NOMO-1 treated with dmso at 0.1 percent for 144 hours (cell line): ENCODE results near the gene SEC16A.

Source experiments
- DNase-seq: peaks from one replicate; lab custom pipeline; 2025; ENCODE audit not compliant: unreplicated experiment; lab: John Stamatoyannopoulos, UW

Gene SEC16A

DNA sequence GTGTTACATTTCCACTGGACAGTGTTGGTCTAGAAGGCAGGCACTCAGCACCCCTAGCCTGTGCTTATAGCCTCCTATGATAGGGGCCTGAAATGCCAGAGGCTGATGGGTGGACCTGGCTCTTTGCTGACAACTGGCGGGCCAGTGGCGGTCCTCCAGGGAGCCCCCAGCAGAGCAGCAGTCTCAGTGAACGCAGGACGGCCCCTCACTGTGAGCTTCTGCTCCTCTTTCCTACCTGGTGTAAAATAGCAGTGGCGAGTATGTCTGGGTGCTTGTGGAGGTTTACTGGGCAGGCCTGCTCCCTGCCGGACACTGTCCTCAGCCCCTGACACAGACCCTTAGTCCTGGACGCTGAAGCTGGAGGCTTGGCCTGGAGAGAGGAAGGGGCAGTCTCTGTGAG lies 3.3 kb upstream of the SEC16A start:
- no peak for DNase-seq

DNA sequence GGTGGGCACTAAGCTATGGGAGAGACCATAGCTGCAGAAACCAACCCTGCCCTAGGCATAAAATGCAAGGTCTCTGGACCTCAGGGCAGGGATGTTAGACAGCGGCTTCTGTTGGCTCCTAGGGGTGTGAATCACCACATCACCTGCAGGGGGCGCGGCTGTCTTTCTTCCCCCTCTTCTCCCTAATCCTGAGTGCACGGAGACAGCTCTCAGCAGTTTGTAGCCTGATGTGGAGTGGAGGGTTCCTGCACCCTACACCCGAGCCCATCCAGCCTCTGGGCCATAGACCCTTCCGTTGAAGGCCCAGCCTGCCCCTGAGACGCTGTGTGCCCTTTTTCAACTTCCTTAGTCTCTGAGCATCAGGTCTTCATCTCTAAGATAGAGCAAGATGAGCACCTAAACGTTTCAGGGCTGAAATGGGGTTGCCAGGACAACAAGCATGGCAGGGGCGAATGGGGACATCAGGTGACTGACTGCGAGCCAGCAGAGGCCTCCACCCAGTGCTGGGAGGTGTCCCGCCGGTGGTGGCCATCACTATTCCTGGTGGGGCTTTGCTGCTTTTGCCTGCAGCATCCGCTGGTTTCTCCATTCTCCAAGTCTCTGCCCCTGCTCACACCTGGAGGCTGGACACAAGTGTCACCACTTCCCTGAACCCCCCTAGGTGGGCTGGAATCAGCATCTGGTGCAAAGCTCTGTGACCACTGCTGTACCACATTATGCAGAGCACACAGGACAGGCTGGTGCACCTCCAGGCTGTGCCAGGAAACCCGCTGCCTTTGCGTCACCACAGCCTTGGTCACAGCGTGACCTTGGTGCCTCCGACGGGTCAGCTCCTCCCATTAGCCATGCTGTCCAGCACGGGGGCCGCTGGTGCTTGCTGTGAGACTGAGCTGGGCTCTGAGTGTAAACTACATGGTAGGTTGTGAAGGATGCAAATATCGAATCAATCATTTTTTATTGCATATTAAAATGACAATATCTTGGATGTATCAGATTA lies 2.5 kb upstream of the SEC16A start:
- peak; percentile 78 for DNase-seq

GRCh38 chr9:136484153-136485048 lies 1.6 kb upstream of the SEC16A start:
- DNase-seq, result no peak

DNA sequence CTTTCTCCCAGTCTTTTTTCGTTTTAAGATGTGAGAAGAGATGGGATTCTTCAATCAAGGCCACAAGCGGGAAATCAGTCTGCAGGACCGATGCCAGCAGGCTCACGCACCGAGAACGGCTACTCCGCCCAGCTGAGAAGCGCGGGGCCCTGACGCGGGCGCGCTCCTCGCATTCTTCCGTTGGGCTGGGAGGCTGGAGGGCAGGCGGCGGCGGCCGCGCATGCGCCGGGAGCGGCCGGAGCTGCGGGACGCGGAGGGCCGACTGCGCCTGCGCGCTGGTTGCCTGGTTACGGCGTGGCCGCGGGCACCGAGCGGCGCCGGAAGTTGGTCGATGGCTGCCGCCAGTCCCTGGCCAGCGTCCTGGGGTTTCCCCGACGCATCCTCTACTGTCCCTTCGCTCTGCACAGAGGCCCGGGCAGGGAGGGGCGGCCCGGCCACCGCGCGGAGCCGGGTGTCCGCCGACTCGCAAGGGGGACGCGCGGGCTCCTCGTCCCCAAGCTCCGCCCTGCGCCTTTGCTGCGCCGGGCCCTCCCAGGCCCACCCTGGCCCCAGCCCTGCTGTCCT lies 831 bp upstream of the SEC16A start:
- peak; percentile 88 for DNase-seq

DNA sequence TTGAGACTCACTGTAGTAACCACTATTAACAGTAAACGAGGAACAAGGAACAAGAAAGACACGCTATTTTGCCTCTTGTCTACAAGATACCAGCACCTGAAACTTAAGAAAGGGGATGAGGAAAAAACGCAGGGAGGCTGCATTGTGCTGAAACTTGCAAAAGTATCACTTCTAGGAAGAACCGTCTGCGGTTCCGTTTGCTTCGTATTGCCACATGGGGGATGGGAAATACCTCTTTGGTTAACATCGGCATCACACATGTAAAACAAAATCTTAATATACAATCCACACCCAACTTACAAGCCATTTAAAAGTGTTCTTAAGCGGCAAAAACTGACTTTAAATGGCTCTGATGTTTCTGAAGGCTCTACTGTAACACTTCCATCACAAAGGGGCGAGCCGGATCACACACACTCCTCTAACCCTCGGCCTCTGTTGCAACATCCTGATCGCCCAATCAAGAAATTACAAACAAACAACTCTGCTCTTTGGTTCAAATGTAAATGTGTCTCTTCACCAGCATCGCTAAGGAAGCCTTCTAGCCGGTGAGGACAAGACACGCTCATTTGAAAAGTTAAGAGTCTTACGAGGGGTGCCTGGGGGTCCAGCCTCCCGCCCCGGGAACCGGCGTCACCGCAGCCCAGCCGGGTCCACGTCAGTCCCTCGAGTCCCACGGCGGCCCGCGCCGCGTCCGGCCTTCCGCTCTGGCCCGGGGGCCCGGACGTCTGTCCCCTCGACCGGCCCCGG lies 621 bp downstream of the SEC16A start:
- peak; percentile 60 for DNase-seq

DNA sequence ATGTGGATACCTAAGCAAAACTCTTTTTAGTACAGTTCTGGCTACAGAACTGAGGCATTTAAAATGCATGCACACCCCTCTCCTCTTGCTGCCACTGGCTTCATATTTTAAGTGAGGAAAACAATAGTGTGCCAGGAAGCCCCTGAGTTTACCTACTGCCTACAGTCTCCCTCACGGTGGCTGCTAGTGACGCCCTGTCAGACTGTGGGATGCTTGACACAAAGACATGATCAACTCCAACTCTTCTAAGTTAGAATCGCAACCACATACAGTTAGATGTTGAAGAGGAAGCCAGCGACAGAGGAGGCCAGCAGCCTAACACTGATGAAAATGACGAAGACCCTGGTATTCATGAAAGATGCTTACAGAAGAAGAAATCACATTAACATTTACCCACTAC lies 1.3 kb downstream of the SEC16A start:
- no peak for DNase-seq

DNA sequence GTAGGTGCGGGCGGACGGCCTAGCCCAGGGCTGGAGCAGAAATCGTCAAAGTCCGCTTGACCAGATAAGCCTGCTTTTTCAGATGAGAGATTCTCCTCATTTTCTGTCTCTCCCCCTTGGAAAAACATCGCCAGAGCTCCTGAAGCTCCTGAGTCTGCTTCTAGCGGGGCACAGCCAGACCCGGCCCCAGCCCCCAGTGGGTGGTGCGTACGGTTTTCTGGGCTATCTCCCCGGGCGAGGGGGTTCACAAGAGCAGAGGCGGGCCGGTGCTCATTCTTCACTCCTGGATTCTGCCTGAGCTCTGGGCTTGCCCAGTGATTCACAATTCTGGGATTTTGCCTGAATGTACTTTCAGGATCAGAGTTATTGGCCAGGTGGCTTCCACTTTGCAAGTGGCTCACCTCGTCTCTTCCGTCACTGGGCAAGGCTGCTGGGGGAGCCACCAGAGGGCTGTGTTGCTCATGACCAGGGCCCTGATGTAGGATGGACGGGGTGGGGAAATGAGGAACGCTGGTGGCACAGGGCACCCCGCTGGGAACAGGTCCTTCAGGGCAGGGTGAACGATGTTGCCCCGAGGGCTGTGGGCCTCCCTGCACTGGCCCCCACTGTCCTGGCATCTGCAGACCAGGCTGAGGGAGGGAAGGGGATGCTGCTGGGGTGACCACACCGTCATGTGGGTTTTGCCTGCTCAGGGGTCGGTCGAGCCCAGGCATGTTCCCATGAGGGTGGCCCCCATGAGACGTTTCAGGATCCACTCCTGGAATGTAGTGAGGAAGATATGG lies 6.3 kb downstream of the SEC16A start:
- no peak for DNase-seq

DNA sequence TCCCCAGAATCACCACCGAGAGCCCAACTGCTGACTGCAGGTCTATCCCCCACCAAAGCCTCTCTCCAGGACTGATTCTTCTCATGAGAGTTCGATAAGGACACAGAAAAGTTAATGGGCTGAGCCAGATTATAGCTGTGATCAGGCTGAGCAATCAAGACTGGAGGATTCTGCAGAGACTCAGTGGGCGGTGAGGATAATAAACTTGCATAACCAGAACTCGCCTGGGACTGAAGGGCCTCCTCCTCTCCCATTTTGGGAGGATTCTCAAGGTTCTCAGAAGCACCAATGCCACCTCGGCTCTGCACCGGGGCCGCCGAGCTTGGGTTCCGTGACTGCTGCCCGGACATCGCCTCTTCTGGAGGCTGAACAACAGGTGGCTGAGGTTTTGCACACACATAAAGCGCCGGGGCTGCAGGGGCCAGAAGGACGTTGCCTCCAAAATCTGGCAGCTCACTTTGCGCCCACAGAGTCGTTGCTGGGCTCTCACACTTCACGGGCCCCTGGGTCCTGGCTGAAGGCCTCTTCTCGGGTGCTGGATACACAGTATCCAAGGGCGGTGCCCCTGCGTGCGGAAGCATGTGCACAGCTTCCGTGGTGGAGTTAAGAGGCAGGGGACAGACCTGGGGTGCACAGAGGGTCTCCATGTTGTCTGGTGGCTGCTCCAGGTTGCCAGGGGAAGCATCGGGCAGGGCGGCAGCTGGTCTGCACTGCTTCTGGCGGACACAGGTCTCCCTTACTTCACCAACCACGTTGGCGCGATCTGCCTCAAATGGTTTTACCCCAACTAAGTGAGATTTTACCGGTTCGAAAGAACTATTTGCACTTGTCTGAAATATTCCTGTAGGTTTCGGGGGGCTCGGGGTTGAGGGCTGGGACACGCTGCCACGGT lies 7.6 kb downstream of the SEC16A start:
- DNase-seq, result no peak

- no peak for DNase-seq
These were observed 8.7 kb downstream of the SEC16A start for GRCh38 chr9:136474021-136474640.

DNA sequence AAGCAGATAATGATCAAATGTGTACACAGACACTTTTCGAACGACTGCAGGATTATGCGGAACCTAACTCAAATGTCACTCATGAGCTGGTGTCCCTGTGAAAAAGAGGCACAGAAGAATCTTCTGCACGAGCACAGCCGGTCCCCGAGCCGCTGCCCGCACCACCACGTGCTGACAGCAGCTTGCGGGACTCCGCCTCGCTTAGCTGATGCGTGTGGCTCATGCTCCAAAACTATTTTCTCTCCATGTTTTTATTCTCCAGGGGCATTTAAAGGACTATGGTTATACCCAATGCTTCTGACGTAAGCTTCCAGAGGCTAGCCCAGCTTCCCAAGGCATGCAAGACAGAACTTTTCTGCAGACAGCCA lies 9.5 kb downstream of the SEC16A start:
- DNase-seq, result no peak

GRCh38 chr9:136472640-136473353 lies 10.0 kb downstream of the SEC16A start:
- DNase-seq, result no peak

GRCh38 chr9:136471802-136472487 lies 10.9 kb downstream of the SEC16A start:
- DNase-seq, result no peak

DNA sequence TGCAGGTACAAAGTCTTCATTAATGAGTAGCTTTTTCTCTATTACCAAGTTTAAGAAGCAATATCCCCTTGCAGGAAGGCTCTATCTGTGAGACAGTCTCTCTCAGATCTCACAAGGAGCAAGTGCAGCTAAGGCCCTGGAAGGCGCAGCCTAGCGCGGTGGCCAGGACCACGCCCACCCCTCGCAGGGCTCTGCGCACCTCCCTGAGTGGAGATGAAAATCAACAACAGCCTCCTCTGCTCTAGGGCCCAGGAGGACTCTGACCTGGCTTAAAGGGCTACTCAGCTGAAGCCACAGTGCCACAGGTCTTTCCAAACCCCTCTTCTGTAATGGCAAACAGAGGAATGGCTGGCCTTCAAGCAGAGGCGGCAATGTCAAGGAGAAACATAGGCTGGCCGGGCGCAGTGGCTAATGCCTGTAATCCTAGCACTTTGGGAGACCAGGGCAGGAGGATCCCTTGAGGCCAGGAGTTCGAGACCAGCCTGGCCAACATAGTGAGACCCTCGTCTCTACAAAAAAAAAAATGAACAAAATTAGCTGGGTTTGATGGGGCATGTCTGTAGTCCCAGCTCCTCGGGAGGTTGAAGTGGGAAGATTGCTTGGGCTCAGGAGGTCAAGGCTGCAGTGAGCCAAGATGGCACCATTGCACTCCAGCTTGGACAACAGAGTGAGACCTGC lies 11.9 kb downstream of the SEC16A start:
- DNase-seq, result no peak

DNA sequence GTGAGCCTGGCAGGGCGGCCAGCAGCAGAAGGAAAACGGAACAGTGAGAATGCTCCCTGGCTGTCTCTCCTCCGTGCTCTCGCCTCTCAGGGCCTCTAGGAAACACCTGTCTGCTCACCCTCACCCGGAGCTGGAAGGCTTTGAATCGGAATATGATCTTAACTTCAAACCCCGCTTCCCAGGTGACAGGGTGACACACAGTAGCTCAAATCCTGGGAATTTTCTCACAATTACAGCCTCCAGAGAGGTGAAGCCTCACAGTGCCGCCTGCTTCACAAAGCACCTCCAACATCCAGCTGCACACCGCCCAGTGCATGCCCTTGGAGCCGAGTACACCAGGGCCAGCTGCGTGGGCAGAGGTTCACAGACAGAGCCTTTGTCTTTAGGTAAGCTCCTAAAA lies 12.5 kb downstream of the SEC16A start:
- DNase-seq, result no peak

- no peak for DNase-seq
These were observed 15.1 kb downstream of the SEC16A start for GRCh38 chr9:136467766-136468165.

DNA sequence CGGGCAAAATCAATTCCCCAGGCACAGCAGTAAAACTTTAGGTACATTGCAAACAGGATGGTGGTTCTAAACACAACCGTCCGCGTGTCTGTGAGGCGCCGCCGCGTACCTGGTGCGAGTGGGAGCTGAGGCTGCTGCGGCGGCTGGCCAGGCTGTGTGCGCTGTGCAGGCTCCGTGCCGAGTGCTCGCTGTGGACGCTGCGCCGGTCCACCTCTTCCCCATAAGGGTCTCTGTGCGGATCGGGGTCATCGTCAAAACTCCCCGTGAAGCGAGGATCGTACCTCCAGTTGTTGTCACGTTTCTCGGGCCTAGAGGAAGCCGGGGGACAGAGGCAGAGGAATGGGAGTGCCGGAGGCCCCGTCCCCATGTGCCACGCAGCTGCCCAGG lies 16.7 kb downstream of the SEC16A start:
- no peak for DNase-seq
